Skeletal muscle satellite cell (primary cell): ENCODE data around the gene TNFSF10.
"Not testable (repeated sequence)": the region's sequence is repeated elsewhere in the genome, so short reads cannot be mapped to it uniquely, and the experiment has no call there.

Experiments used
- H3K27me3 ChIP-seq: 2 replicates; pipeline ENCODE4 v1.7.0; 2013; ENCODE audit warnings: low read length; ENCODE audit not compliant: control insufficient read depth, insufficient read depth
- H3K36me3 ChIP-seq: 2 replicates; pipeline ENCODE4 v1.7.0; 2013; ENCODE audit warnings: mild to moderate bottlenecking, control low read depth, low read length; ENCODE audit not compliant: insufficient read depth
- H3K4me1 ChIP-seq: 2 replicates; pipeline ENCODE4 v1.7.0; 2013; ENCODE audit warnings: low read length; ENCODE audit not compliant: control insufficient read depth, insufficient read depth
- H3K4me2 ChIP-seq: 2 replicates; pipeline ENCODE4 v1.7.0; 2013; ENCODE audit warnings: mild to moderate bottlenecking, low read length
- H3K4me3 ChIP-seq: 2 replicates; pipeline ENCODE4 v1.7.0; 2013; ENCODE audit warnings: low read length
- H3K9ac ChIP-seq: 2 replicates; pipeline ENCODE4 v1.7.0; 2013; ENCODE audit warnings: mild to moderate bottlenecking, low read depth, low read length, moderate library complexity
- H3K9me3 ChIP-seq: replicated peaks from 2 replicates; pipeline ENCODE4 v1.7.0; 2013; ENCODE audit warnings: mild to moderate bottlenecking, control low read depth, low read length

TNFSF10 gene

GRCh38 chr3:172527306-172527705, 4.1 kb upstream of the TNFSF10 start:
- no peak overlapping the region for H3K4me2 ChIP-seq
- H3K9me3 ChIP-seq: no peaks in the 10 kb centered on the region
- peaks cover 3% of the 10 kb centered on the region for H3K4me1 ChIP-seq
- peaks cover 7% of the 10 kb centered on the region for H3K27me3 ChIP-seq
- no peak overlapping the region for H3K4me3 ChIP-seq
- H3K9ac ChIP-seq: no peak overlapping the region
- no peaks in the 10 kb centered on the region for H3K36me3 ChIP-seq

- peaks cover 3% of the 10 kb centered on the region for H3K4me1 ChIP-seq
- peaks cover 5% of the 10 kb centered on the region for H3K27me3 ChIP-seq
- H3K4me2 ChIP-seq: no peak overlapping the region
- no peak overlapping the region for H3K4me3 ChIP-seq
- no peaks in the 10 kb centered on the region for H3K9me3 ChIP-seq
- H3K9ac ChIP-seq: no peak overlapping the region
- H3K36me3 ChIP-seq: no peaks in the 10 kb centered on the region
Measured at GRCh38 chr3:172525116-172525613, 1.9 kb upstream of the TNFSF10 start.

- H3K4me1 ChIP-seq: peaks cover 3% of the 10 kb centered on the region
- no peak overlapping the region for H3K4me2 ChIP-seq
- no peaks in the 10 kb centered on the region for H3K36me3 ChIP-seq
- H3K9ac ChIP-seq: no peak overlapping the region
- H3K9me3 ChIP-seq: no peaks in the 10 kb centered on the region
- no peak overlapping the region for H3K4me3 ChIP-seq
- peaks cover 2% of the 10 kb centered on the region for H3K27me3 ChIP-seq
Measured at GRCh38 chr3:172524611-172525010, 1.4 kb upstream of the TNFSF10 start.

GRCh38 chr3:172521837-172522726, 1.1 kb downstream of the TNFSF10 start:
- not testable (repeated sequence) for H3K4me2 ChIP-seq, H3K9me3 ChIP-seq, H3K27me3 ChIP-seq, H3K4me1 ChIP-seq, H3K9ac ChIP-seq, H3K36me3 ChIP-seq, H3K4me3 ChIP-seq

GRCh38 chr3:172520301-172520831, 2.9 kb downstream of the TNFSF10 start:
- Histone ChIP-seq H3K4me3 (no peak overlapping the region), H3K4me1 (peaks cover 8% of the 10 kb centered on the region), H3K9ac (no peak overlapping the region), H3K27me3 (no peaks in the 10 kb centered on the region), H3K4me2 (no peak overlapping the region), H3K36me3 (no peaks in the 10 kb centered on the region), H3K9me3 (no peaks in the 10 kb centered on the region)

GRCh38 chr3:172519740-172520139, 3.5 kb downstream of the TNFSF10 start:
- Histone ChIP-seq H3K9ac (no peak overlapping the region), H3K27me3 (no peaks in the 10 kb centered on the region), H3K4me3 (no peak overlapping the region), H3K36me3 (no peaks in the 10 kb centered on the region), H3K9me3 (no peaks in the 10 kb centered on the region), H3K4me1 (peaks cover 8% of the 10 kb centered on the region), H3K4me2 (no peak overlapping the region)

- Histone ChIP-seq H3K36me3 (no peaks in the 10 kb centered on the region), H3K4me1 (peaks cover 6% of the 10 kb centered on the region), H3K4me3 (no peak overlapping the region), H3K4me2 (no peak overlapping the region), H3K9me3 (no peaks in the 10 kb centered on the region), H3K9ac (no peak overlapping the region), H3K27me3 (no peaks in the 10 kb centered on the region)
Measured at GRCh38 chr3:172518929-172519640, 4.1 kb downstream of the TNFSF10 start.

- Histone ChIP-seq H3K4me1 (peaks cover 6% of the 10 kb centered on the region), H3K4me2 (no peak overlapping the region), H3K36me3 (no peaks in the 10 kb centered on the region), H3K27me3 (no peaks in the 10 kb centered on the region), H3K9ac (no peak overlapping the region), H3K4me3 (no peak overlapping the region), H3K9me3 (no peaks in the 10 kb centered on the region)
Measured at GRCh38 chr3:172517859-172518466, 5.3 kb downstream of the TNFSF10 start.

- H3K27me3 ChIP-seq: peaks cover 8% of the 10 kb centered on the region
- H3K4me1 ChIP-seq: peaks cover 6% of the 10 kb centered on the region
- no peak overlapping the region for H3K4me2 ChIP-seq
- no peak overlapping the region for H3K4me3 ChIP-seq
- H3K9ac ChIP-seq: no peak overlapping the region
- H3K36me3 ChIP-seq: no peaks in the 10 kb centered on the region
- H3K9me3 ChIP-seq: no peaks in the 10 kb centered on the region
Measured at GRCh38 chr3:172516318-172517214, 6.7 kb downstream of the TNFSF10 start.

GRCh38 chr3:172515130-172515918, 7.9 kb downstream of the TNFSF10 start:
- no peaks in the 10 kb centered on the region for H3K36me3 ChIP-seq
- peaks cover 14% of the 10 kb centered on the region for H3K27me3 ChIP-seq
- H3K4me1 ChIP-seq: peaks cover 6% of the 10 kb centered on the region
- H3K4me2 ChIP-seq: no peak overlapping the region
- no peak overlapping the region for H3K9ac ChIP-seq
- no peak overlapping the region for H3K4me3 ChIP-seq
- H3K9me3 ChIP-seq: no peaks in the 10 kb centered on the region
